Loucy (cell line): ENCODE measurements around the gene GLG1.
"Not testable (repeated sequence)": the region's sequence is repeated elsewhere in the genome, so short reads cannot be mapped to it uniquely, and the experiment has no call there.

Source experiments
- H2AFZ ChIP-seq: fragments of 200-600 bp; sonication (generic); 2 replicates; pipeline ENCODE4 v1.6.0; 2016; ENCODE audit warnings: antibody characterized with exemption, mild to moderate bottlenecking, low read length, moderate library complexity
- H3F3A ChIP-seq: fragments of 200-600 bp; 2 replicates; pipeline ENCODE4 v1.6.0; 2016; ENCODE audit warnings: antibody characterized with exemption, low read depth, mild to moderate bottlenecking
- H3K27me3 ChIP-seq: fragments of 200-600 bp; sonication (generic); 2 replicates; pipeline ENCODE4 v1.6.1; 2014; ENCODE audit warnings: low read length, mild to moderate bottlenecking; ENCODE audit not compliant: insufficient read depth, poor library complexity, severe bottlenecking
- H3K36me3 ChIP-seq: fragments of 200-600 bp; sonication (generic); 2 replicates; pipeline ENCODE4 v1.6.1; 2016; ENCODE audit warnings: low read length; ENCODE audit not compliant: insufficient read depth
- H3K4me1 ChIP-seq: fragments of 200-600 bp; sonication (generic); 2 replicates; pipeline ENCODE4 v1.5.1; 2014; ENCODE audit warnings: low read length, mild to moderate bottlenecking; ENCODE audit not compliant: insufficient read depth, poor library complexity, severe bottlenecking
- H3K4me2 ChIP-seq: fragments of 200-600 bp; sonication (generic); 2 replicates; pipeline ENCODE4 v1.6.0; 2014; ENCODE audit warnings: antibody characterized with exemption, low read length, low read depth, mild to moderate bottlenecking; ENCODE audit not compliant: poor library complexity, severe bottlenecking
- H3K4me3 ChIP-seq: fragments of 200-600 bp; sonication (generic); 2 replicates; pipeline ENCODE4 v1.5.1; 2014; ENCODE audit warnings: low read length, mild to moderate bottlenecking, mixed read lengths; ENCODE audit not compliant: poor library complexity, severe bottlenecking
- H3K79me2 ChIP-seq: fragments of 200-600 bp; sonication (generic); 2 replicates; pipeline ENCODE4 v1.6.1; 2014; ENCODE audit warnings: low read length; ENCODE audit not compliant: insufficient read depth
- H3K9ac ChIP-seq: fragments of 200-600 bp; sonication (generic); 2 replicates; pipeline ENCODE4 v1.6.0; 2014; ENCODE audit warnings: mild to moderate bottlenecking, low read depth, low read length, moderate library complexity; ENCODE audit not compliant: poor library complexity, severe bottlenecking
- H3K9me2 ChIP-seq: fragments of 200-600 bp; sonication (generic); replicated peaks from 2 replicates; pipeline ENCODE4 v1.6.1; 2016; ENCODE audit warnings: low read depth, low read length, mixed read lengths
- H3K9me3 ChIP-seq: fragments of 200-600 bp; sonication (generic); 2 replicates; pipeline ENCODE4 v1.6.1; 2014; ENCODE audit warnings: mild to moderate bottlenecking, antibody characterized with exemption, low read length, low read depth; ENCODE audit not compliant: insufficient read depth
- H4K20me1 ChIP-seq: fragments of 200-600 bp; sonication (generic); 2 replicates; pipeline ENCODE4 v1.6.0; 2014; ENCODE audit warnings: antibody characterized with exemption, low read length, mild to moderate bottlenecking; ENCODE audit not compliant: insufficient read depth, poor library complexity, severe bottlenecking

Gene GLG1

GRCh38 chr16:74423721-74424120 is 183.2 kb downstream of the GLG1 start:
- H3F3A ChIP-seq, result not testable (repeated sequence)

GRCh38 chr16:74422086-74422485 is 184.8 kb downstream of the GLG1 start:
- not testable (repeated sequence) for H3K79me2 ChIP-seq, H2AFZ ChIP-seq, H3K9ac ChIP-seq, H4K20me1 ChIP-seq, H3K4me2 ChIP-seq, H3K4me3 ChIP-seq, H3K36me3 ChIP-seq, H3K27me3 ChIP-seq, H3K9me3 ChIP-seq, H3K9me2 ChIP-seq, H3F3A ChIP-seq, H3K4me1 ChIP-seq

More at GRCh38 chr16:74423721-74424120, 183.2 kb downstream of the GLG1 start:
- H3K9me2 ChIP-seq, H3K9me3 ChIP-seq, H3K4me3 ChIP-seq, H3K27me3 ChIP-seq, H3K9ac ChIP-seq, H3K4me1 ChIP-seq, H3K79me2 ChIP-seq, H3K36me3 ChIP-seq, H3K4me2 ChIP-seq, H4K20me1 ChIP-seq, H2AFZ ChIP-seq: not testable (repeated sequence)

- not testable (repeated sequence) for H4K20me1 ChIP-seq, H3K4me2 ChIP-seq, H2AFZ ChIP-seq, H3K9me2 ChIP-seq, H3K9me3 ChIP-seq, H3K27me3 ChIP-seq, H3K79me2 ChIP-seq, H3K36me3 ChIP-seq, H3K9ac ChIP-seq, H3F3A ChIP-seq, H3K4me1 ChIP-seq, H3K4me3 ChIP-seq
These were observed 185.5 kb downstream of the GLG1 start for GRCh38 chr16:74421482-74421785.

GRCh38 chr16:74420612-74421481 is 186.1 kb downstream of the GLG1 start, which contains the start of gene CLEC18B:
CLEC18B (minus strand) TSS chr16:74421478; CDS start chr16:74421270, 208 bp downstream.
- not testable (repeated sequence) for H3K79me2 ChIP-seq, H3K4me2 ChIP-seq, H4K20me1 ChIP-seq, H3K9ac ChIP-seq, H3K4me1 ChIP-seq, H3F3A ChIP-seq, H3K4me3 ChIP-seq, H2AFZ ChIP-seq, H3K9me2 ChIP-seq, H3K9me3 ChIP-seq, H3K27me3 ChIP-seq, H3K36me3 ChIP-seq

GRCh38 chr16:74419811-74420210 is 187.1 kb downstream of the GLG1 start:
- H3F3A ChIP-seq, H4K20me1 ChIP-seq, H3K36me3 ChIP-seq, H3K4me2 ChIP-seq, H3K9ac ChIP-seq, H3K9me3 ChIP-seq, H3K79me2 ChIP-seq, H3K4me3 ChIP-seq, H3K27me3 ChIP-seq, H3K9me2 ChIP-seq, H2AFZ ChIP-seq, H3K4me1 ChIP-seq: not testable (repeated sequence)

- H3K36me3 ChIP-seq, H3K9me2 ChIP-seq, H3K4me3 ChIP-seq, H3K27me3 ChIP-seq, H3K9me3 ChIP-seq, H3K4me1 ChIP-seq, H3K9ac ChIP-seq, H3K4me2 ChIP-seq, H3F3A ChIP-seq, H4K20me1 ChIP-seq, H3K79me2 ChIP-seq, H2AFZ ChIP-seq: not testable (repeated sequence)
These were observed 189.0 kb downstream of the GLG1 start for GRCh38 chr16:74417897-74418296.

GRCh38 chr16:74413920-74414319 is 193.0 kb downstream of the GLG1 start:
- not testable (repeated sequence) for H3K9me3 ChIP-seq, H3K79me2 ChIP-seq, H2AFZ ChIP-seq

More at GRCh38 chr16:74413920-74414319, 193.0 kb downstream of the GLG1 start:
- not testable (repeated sequence) for H3K4me3 ChIP-seq, H3F3A ChIP-seq, H4K20me1 ChIP-seq, H3K9ac ChIP-seq, H3K4me1 ChIP-seq, H3K36me3 ChIP-seq, H3K27me3 ChIP-seq, H3K9me2 ChIP-seq, H3K4me2 ChIP-seq
